Right lung (tissue), 5 donors: ENCODE measurements around the gene DSTYK. TPM values are rescaled to one million over a fixed set of nuclear protein-coding genes. Genes with fewer than 3 reads are reported as not detected.

Experiments
- polyA plus RNA-seq, 5 donors: library from polyadenylated mRNA; unstranded; fragments of 120-200 nt; gene quantifications; one replicate each; pipeline versions ENCODE4 v1.2.1 to v1.2.3, GENCODE V29; 2013; ENCODE audit warnings: inconsistent platforms in 1 of 5, low replicate concordance in 1 of 5; ENCODE audit not compliant: insufficient read length in 5 of 5, insufficient read depth in 1 of 5

The DSTYK gene
- polyA plus RNA-seq, 5 donors: 13.2 to 18.2 (median 16.1) TPM

Other genes with a start within 250 kb of the DSTYK start
- under 1 TPM; 0.33 to 0.49 (median 0.38) TPM for gene CNTN2, start 168.5 kb downstream of the DSTYK start, polyA plus RNA-seq
- gene TMEM81, start 127.2 kb downstream of the DSTYK start, polyA plus RNA-seq: 1 to 10 TPM; 3.5 to 5.1 (median 4.1) TPM
- gene RBBP5, start 89.7 kb downstream of the DSTYK start, polyA plus RNA-seq: 10 to 100 TPM; 15.6 to 21.5 (median 18.8) TPM
- gene TMCC2, start 16.2 kb upstream of the DSTYK start, polyA plus RNA-seq: 10 to 100 TPM in 4 of 5 donors, 1 to 10 TPM in 1; 7.8 to 21.5 (median 12.3) TPM
- 10 to 100 TPM in 1 of 5 donors, 1 to 10 TPM in 4; 6.0 to 10.5 (median 7.9) TPM for gene NUAK2, start 110.0 kb upstream of the DSTYK start, polyA plus RNA-seq
- 1 to 10 TPM in 1 of 5 donors, under 1 TPM in 4; 0.56 to 1.3 (median 0.77) TPM for gene KLHDC8A, start 145.2 kb upstream of the DSTYK start, polyA plus RNA-seq
- gene LEMD1, start 210.4 kb upstream of the DSTYK start, polyA plus RNA-seq: 1 to 10 TPM; 1.8 to 4.5 (median 3.8) TPM
- 1 to 10 TPM; 3.3 to 6.3 (median 4.5) TPM for gene BLACAT1, start 244.3 kb upstream of the DSTYK start, polyA plus RNA-seq